ENCODE results near the gene SBF2.
A peak's percentile ranks its signal among the peaks of the same experiment; 100 is the strongest.

SBF2 gene

DNA sequence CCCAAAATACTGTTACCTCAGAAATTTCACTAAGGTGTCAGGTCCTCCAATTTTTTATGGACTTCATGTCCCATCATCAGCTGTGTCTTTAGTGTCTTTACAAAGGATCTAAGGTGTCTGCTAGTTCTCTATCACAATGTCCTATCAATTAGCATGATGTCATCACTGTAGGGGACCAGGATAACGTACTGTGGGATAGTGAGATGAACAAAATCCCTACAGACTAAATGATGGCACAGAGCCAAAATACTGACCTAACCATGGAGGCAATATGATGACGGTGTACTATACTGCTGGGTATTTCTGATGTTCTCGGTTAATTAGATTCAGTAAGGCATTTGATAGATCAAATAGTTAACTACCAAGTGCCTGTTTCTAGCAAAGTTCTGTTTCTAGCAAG lies 82.5 kb downstream of the SBF2 start:
- no peak overlapping the region for H2AFZ ChIP-seq (ENCODE audit: low read depth, low read length)
- no peak overlapping the region for H3K4me3 ChIP-seq (ENCODE audit: low read length)
- H3K4me1 ChIP-seq (ENCODE audit: low read length) = peaks cover 6% of the 10 kb centered on the region; the same call in 1 of the 2 replicates
- no peaks in the 10 kb centered on the region for H3K79me2 ChIP-seq (ENCODE audit: low read length)
- H3K27me3 ChIP-seq (ENCODE audit: low read depth, low read length) = peaks cover 67% of the 10 kb centered on the region
- H3K27ac ChIP-seq (ENCODE audit: low read length) = no peak overlapping the region
- no peaks in the 10 kb centered on the region for H3K36me3 ChIP-seq (replicated peaks; ENCODE audit: low read depth, low read length)
- no peaks in the 10 kb centered on the region for H4K20me1 ChIP-seq (ENCODE audit: insufficient read depth, low read length)
- H3K9ac ChIP-seq (ENCODE audit: low read length) = no peak overlapping the region
- TF ChIP-seq, protein P1, sequence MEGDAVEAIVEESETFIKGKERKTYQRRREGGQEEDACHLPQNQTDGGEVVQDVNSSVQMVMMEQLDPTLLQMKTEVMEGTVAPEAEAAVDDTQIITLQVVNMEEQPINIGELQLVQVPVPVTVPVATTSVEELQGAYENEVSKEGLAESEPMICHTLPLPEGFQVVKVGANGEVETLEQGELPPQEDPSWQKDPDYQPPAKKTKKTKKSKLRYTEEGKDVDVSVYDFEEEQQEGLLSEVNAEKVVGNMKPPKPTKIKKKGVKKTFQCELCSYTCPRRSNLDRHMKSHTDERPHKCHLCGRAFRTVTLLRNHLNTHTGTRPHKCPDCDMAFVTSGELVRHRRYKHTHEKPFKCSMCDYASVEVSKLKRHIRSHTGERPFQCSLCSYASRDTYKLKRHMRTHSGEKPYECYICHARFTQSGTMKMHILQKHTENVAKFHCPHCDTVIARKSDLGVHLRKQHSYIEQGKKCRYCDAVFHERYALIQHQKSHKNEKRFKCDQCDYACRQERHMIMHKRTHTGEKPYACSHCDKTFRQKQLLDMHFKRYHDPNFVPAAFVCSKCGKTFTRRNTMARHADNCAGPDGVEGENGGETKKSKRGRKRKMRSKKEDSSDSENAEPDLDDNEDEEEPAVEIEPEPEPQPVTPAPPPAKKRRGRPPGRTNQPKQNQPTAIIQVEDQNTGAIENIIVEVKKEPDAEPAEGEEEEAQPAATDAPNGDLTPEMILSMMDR (IDR thresholded peaks at IDR 0.05; ENCODE audit: low read depth, low read length) = no peak
- no peak for TF ChIP-seq EZH2phosphoT487 (IDR thresholded peaks at IDR 0.05; ENCODE audit: low read depth)
- H3K9me3 ChIP-seq (ENCODE audit: insufficient read depth, low read length) = no peaks in the 10 kb centered on the region
- no peak overlapping the region for H3K4me2 ChIP-seq (ENCODE audit: low read length)

DNA sequence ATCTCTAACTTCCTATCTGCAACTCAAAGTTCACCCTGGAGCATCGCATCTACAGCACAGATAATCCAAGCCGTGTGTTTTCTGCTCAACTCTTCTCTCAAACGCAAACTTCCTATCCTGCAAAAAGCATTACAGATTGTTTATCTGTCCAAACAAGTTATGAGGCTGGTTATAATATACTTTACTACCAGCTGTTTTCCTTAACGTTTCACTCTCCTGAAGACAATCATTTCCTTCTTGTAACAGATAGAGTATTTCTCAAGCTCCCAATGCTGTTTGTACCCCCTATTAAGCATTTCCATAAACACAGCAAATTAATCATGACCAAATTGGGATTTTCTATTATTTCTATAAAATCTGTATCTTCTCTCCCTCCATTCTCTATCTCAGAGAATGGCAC lies 84.7 kb downstream of the SBF2 start:
- no peaks in the 10 kb centered on the region for H3K36me3 ChIP-seq (replicated peaks; ENCODE audit: low read depth, low read length)
- no peak overlapping the region for H3K9ac ChIP-seq (ENCODE audit: low read length)
- no peaks in the 10 kb centered on the region for H4K20me1 ChIP-seq (ENCODE audit: insufficient read depth, low read length)
- H3K9me3 ChIP-seq (ENCODE audit: insufficient read depth, low read length) = no peaks in the 10 kb centered on the region
- no peak overlapping the region for H3K4me2 ChIP-seq (ENCODE audit: low read length)
- no peak overlapping the region for H2AFZ ChIP-seq (ENCODE audit: low read depth, low read length)
- peaks cover 59% of the 10 kb centered on the region for H3K27me3 ChIP-seq (ENCODE audit: low read depth, low read length)
- peaks cover 6% of the 10 kb centered on the region; the same call in 1 of the 2 replicates for H3K4me1 ChIP-seq (ENCODE audit: low read length)
- no peak overlapping the region for H3K27ac ChIP-seq (ENCODE audit: low read length)
- TF ChIP-seq EZH2phosphoT487 (IDR thresholded peaks at IDR 0.05; ENCODE audit: low read depth) = no peak
- TF ChIP-seq, protein P1 (IDR thresholded peaks at IDR 0.05; ENCODE audit: low read depth, low read length) = no peak
- no peaks in the 10 kb centered on the region for H3K79me2 ChIP-seq (ENCODE audit: low read length)
- no peak overlapping the region for H3K4me3 ChIP-seq (ENCODE audit: low read length)

DNA sequence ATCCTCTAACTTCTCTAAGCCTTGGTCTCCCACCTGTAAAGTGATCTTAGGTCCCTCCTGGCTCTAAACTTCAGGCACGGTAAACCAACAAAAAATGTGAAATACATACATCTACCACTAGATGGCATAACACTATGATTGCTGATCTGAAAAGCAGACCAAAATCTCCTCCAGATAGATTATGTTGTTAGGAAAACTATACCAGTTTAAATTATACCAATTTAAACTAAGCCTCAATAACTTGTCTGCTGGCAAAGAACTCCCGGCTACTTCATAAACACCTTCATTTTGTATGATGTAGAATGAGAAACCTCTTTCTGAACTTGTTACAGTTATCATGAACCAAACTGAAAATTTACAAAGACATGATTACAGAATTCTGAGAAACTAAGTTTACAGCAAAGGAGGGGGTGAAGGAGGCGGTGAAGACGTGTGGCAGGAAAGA lies 85.9 kb downstream of the SBF2 start:
- H3K79me2 ChIP-seq (ENCODE audit: low read length) = no peaks in the 10 kb centered on the region
- H3K27me3 ChIP-seq (ENCODE audit: low read depth, low read length) = peaks cover 49% of the 10 kb centered on the region
- no peak overlapping the region for H3K27ac ChIP-seq (ENCODE audit: low read length)
- H3K4me2 ChIP-seq (ENCODE audit: low read length) = no peak overlapping the region
- no peak overlapping the region for H3K4me3 ChIP-seq (ENCODE audit: low read length)
- TF ChIP-seq, protein P1 (IDR thresholded peaks at IDR 0.05; ENCODE audit: low read depth, low read length) = peak; percentile 79
- TF ChIP-seq EZH2phosphoT487 (IDR thresholded peaks at IDR 0.05; ENCODE audit: low read depth) = no peak
- H3K36me3 ChIP-seq (replicated peaks; ENCODE audit: low read depth, low read length) = no peaks in the 10 kb centered on the region
- no peaks in the 10 kb centered on the region for H4K20me1 ChIP-seq (ENCODE audit: insufficient read depth, low read length)
- H2AFZ ChIP-seq (ENCODE audit: low read depth, low read length) = no peak overlapping the region
- no peak overlapping the region for H3K9ac ChIP-seq (ENCODE audit: low read length)
- peaks cover 6% of the 10 kb centered on the region for H3K9me3 ChIP-seq (ENCODE audit: insufficient read depth, low read length)
- H3K4me1 ChIP-seq (ENCODE audit: low read length) = peaks cover 6% of the 10 kb centered on the region; the same call in 1 of the 2 replicates

DNA sequence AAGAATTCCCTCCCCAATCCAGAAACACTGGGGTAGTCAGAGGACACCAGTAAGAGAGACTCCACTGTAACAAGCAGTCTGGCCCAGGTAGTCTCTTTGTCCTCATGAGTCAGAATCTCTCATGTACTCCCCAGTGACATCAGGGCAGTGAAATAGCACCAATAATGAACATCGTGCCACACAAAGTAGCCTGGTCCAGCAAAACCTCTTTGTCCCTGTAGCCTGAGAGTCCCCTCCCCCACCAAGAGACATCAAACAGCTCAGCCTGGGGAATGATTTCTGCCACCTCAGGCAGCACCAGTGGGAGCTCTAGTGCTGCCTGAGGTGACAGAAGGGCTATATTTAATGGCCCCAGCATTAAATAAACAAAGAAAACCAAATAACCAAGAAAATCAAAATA lies 88.1 kb downstream of the SBF2 start:
- no peak overlapping the region for H3K4me2 ChIP-seq (ENCODE audit: low read length)
- H4K20me1 ChIP-seq (ENCODE audit: insufficient read depth, low read length) = no peaks in the 10 kb centered on the region
- H2AFZ ChIP-seq (ENCODE audit: low read depth, low read length) = no peak overlapping the region
- no peak overlapping the region for H3K4me3 ChIP-seq (ENCODE audit: low read length)
- no peak for TF ChIP-seq EZH2phosphoT487 (IDR thresholded peaks at IDR 0.05; ENCODE audit: low read depth)
- TF ChIP-seq, protein P1 (IDR thresholded peaks at IDR 0.05; ENCODE audit: low read depth, low read length) = no peak
- H3K4me1 ChIP-seq (ENCODE audit: low read length) = peaks cover 6% of the 10 kb centered on the region; the same call in 1 of the 2 replicates
- H3K27me3 ChIP-seq (ENCODE audit: low read depth, low read length) = peaks cover 31% of the 10 kb centered on the region
- no peak overlapping the region for H3K9ac ChIP-seq (ENCODE audit: low read length)
- no peak overlapping the region for H3K27ac ChIP-seq (ENCODE audit: low read length)
- H3K9me3 ChIP-seq (ENCODE audit: insufficient read depth, low read length) = peaks cover 8% of the 10 kb centered on the region
- H3K79me2 ChIP-seq (ENCODE audit: low read length) = no peaks in the 10 kb centered on the region
- no peaks in the 10 kb centered on the region for H3K36me3 ChIP-seq (replicated peaks; ENCODE audit: low read depth, low read length)
